Measurements from ENCODE around the gene FGGY. TPM values are rescaled to one million over a fixed set of nuclear protein-coding genes. Genes with fewer than 3 reads are reported as not detected.

FGGY gene
- total and polyA plus RNA-seq, 2 donors (not counting 1 experiment from before 2014, with no cell fraction given) = 6.1 to 38.5 TPM

- Mint-ChIP-seq H3K4me3 (no peak overlapping the region), H3K4me1 (no peaks in the 10 kb centered on the region), H3K27ac (no peak overlapping the region), H3K27me3 (no peaks in the 10 kb centered on the region), H3K9me3 (ENCODE audit: insufficient read depth) (no peaks in the 10 kb centered on the region)
- no peak for DNase-seq
- Histone ChIP-seq H3K79me2 (ENCODE audit: control insufficient read depth, insufficient read depth, low read length) (no peaks in the 10 kb centered on the region), H3K9ac (ENCODE audit: low read length) (no peak overlapping the region), H3K27ac (ENCODE audit: low read length in 2 of 2) (no peak overlapping the region), H3K27me3 (replicated peaks in 1 of 4; ENCODE audit: control extremely low read depth in 1 of 4, control insufficient read depth in 3 of 4, insufficient read depth in 4 of 4, low read length in 3 of 4) (no peaks in the 10 kb centered on the region), H3K4me3 (ENCODE audit: control extremely low read depth in 1 of 5, extremely low read depth in 1 of 5, insufficient read depth in 1 of 5, low read depth in 2 of 5, low read length in 4 of 5) (no peak overlapping the region), H3K9me3 (ENCODE audit: control extremely low read depth in 1 of 3, control insufficient read depth in 2 of 3, insufficient read depth in 1 of 3, low read length in 2 of 3) (no peaks in the 10 kb centered on the region), H3K36me3 (replicated peaks in 1 of 2; ENCODE audit: control extremely low read depth in 1 of 2, control insufficient read depth in 1 of 2, extremely low read depth in 1 of 2, insufficient read depth in 2 of 2, low read length in 1 of 2) (no peaks in the 10 kb centered on the region), H4K20me1 (ENCODE audit: control insufficient read depth, insufficient read depth, low read length, poor library complexity, severe bottlenecking) (no peaks in the 10 kb centered on the region), H2AFZ (ENCODE audit: insufficient read depth, low read depth, low read length, poor library complexity, severe bottlenecking) (no peak overlapping the region), H3K4me2 (replicated peaks; ENCODE audit: low read depth, low read length, poor library complexity, severe bottlenecking) (no peak overlapping the region), H3K4me1 (ENCODE audit: control insufficient read depth in 2 of 2, insufficient read depth in 2 of 2, low read length in 2 of 2) (no peaks in the 10 kb centered on the region)
- TF ChIP-seq CTCF (IDR thresholded peaks at IDR 0.05) (no peak), EZH2 (IDR thresholded peaks at IDR 0.05; ENCODE audit: borderline replicate concordance, insufficient read depth, low read depth, low read length, poor library complexity, severe bottlenecking) (no peak)
- CTCF ChIA-PET = no interaction called here
- POLR2A ChIA-PET = no interaction called here
- ATAC-seq (ENCODE audit: low read depth) = no peak
- intact Hi-C loops (cut with micrococcal nuclease) = no loop called here
Observed at GRCh38 chr1:59714219-59714618, 417.3 kb downstream of the FGGY start.

DNA sequence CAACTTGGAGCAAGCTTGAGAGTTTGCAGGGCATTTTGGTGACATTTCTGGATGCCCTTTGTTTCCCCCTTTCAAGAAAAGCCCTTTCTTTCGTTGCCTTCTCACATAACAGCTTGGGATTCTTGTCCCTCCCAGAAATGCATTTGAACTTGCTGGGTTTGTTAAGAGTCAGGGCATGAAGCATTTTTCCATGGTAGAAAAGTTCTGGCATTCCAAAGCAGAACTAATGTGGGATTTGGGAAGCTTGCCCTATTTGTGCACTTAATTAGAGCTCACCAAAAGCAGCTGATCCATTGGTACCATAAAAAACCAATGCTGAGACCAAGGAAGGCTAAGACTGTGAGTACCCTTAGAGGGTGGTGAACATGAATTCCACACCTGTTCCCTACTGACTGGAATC is 418.1 kb downstream of the FGGY start:
- Histone ChIP-seq H3K4me2 (replicated peaks; ENCODE audit: low read depth, low read length, poor library complexity, severe bottlenecking) (no peak overlapping the region), H4K20me1 (ENCODE audit: control insufficient read depth, insufficient read depth, low read length, poor library complexity, severe bottlenecking) (no peaks in the 10 kb centered on the region), H3K27ac (ENCODE audit: low read length in 2 of 2) (no peak overlapping the region), H3K9me3 (ENCODE audit: control extremely low read depth in 1 of 3, control insufficient read depth in 2 of 3, insufficient read depth in 1 of 3, low read length in 2 of 3) (no peaks in the 10 kb centered on the region), H2AFZ (ENCODE audit: insufficient read depth, low read depth, low read length, poor library complexity, severe bottlenecking) (no peak overlapping the region), H3K4me3 (ENCODE audit: control extremely low read depth in 1 of 5, extremely low read depth in 1 of 5, insufficient read depth in 1 of 5, low read depth in 2 of 5, low read length in 4 of 5) (no peak overlapping the region), H3K9ac (ENCODE audit: low read length) (no peak overlapping the region), H3K4me1 (ENCODE audit: control insufficient read depth in 2 of 2, insufficient read depth in 2 of 2, low read length in 2 of 2) (no peaks in the 10 kb centered on the region), H3K27me3 (replicated peaks in 1 of 4; ENCODE audit: control extremely low read depth in 1 of 4, control insufficient read depth in 3 of 4, insufficient read depth in 4 of 4, low read length in 3 of 4) (no peaks in the 10 kb centered on the region), H3K79me2 (ENCODE audit: control insufficient read depth, insufficient read depth, low read length) (no peaks in the 10 kb centered on the region), H3K36me3 (replicated peaks in 1 of 2; ENCODE audit: control extremely low read depth in 1 of 2, control insufficient read depth in 1 of 2, extremely low read depth in 1 of 2, insufficient read depth in 2 of 2, low read length in 1 of 2) (no peaks in the 10 kb centered on the region)
- ChIA-PET CTCF (interaction anchor here (1.0 kb wide), 1 partner anchor 16 kb away, joined by 3 read pairs; no protein-coding TSS in a partner anchor), POLR2A (no interaction called here)
- H3K4me3 Mint-ChIP-seq = no peak overlapping the region
- WGBS (ENCODE audit: insufficient coverage) = no CpG with 5 or more reads among the region's 1 CpG
- H3K27ac Mint-ChIP-seq = no peak overlapping the region
- intact Hi-C loops (cut with micrococcal nuclease) = no loop called here
- DNase-seq = no peak
- no peaks in the 10 kb centered on the region for H3K9me3 Mint-ChIP-seq (ENCODE audit: insufficient read depth)
- TF ChIP-seq EZH2 (IDR thresholded peaks at IDR 0.05; ENCODE audit: borderline replicate concordance, insufficient read depth, low read depth, low read length, poor library complexity, severe bottlenecking) (no peak), CTCF (IDR thresholded peaks at IDR 0.05) (no peak)
- no peak for ATAC-seq (ENCODE audit: low read depth)
- H3K27me3 Mint-ChIP-seq = no peaks in the 10 kb centered on the region
- no peaks in the 10 kb centered on the region for H3K4me1 Mint-ChIP-seq
